Ishikawa (cell line): Measurements from ENCODE around the gene BRD7.

ENCODE experiments used
- CEBPB ChIP-seq: IDR thresholded peaks from 2 replicates; pipeline ENCODE4 v1.6.1; 2012
- CREB1 ChIP-seq: IDR thresholded peaks from 2 replicates; pipeline ENCODE4 v1.6.1; 2012; ENCODE audit warnings: low read depth
- EGR1 ChIP-seq: IDR thresholded peaks from 2 replicates; pipeline ENCODE4 v1.6.1; 2012
- EP300 ChIP-seq: IDR thresholded peaks from 2 replicates; pipeline ENCODE4 v1.6.1; 2012; ENCODE audit warnings: borderline replicate concordance
- FOXM1 ChIP-seq: IDR thresholded peaks from 2 replicates; pipeline ENCODE4 v1.6.1; 2012; ENCODE audit warnings: low read depth, borderline replicate concordance
- NFIC ChIP-seq: IDR thresholded peaks from 2 replicates; pipeline ENCODE4 v1.6.1; 2012
- RAD21 ChIP-seq: IDR thresholded peaks from 2 replicates; pipeline ENCODE4 v1.6.1; 2012; ENCODE audit warnings: low read depth
- TAF1 ChIP-seq: IDR thresholded peaks from 2 replicates; pipeline ENCODE4 v1.6.1; 2012; ENCODE audit warnings: low read depth, mild to moderate bottlenecking
- TCF12 ChIP-seq: IDR thresholded peaks from 2 replicates; pipeline ENCODE4 v1.6.1; 2012; ENCODE audit warnings: low read depth
- TEAD4 ChIP-seq: IDR thresholded peaks from 2 replicates; pipeline ENCODE4 v1.6.1; 2012
- YY1 ChIP-seq: IDR thresholded peaks from 2 replicates; pipeline ENCODE4 v1.6.1; 2012; ENCODE audit warnings: low read depth
- TF ChIP-seq, protein P1 (sequence below): IDR thresholded peaks from 2 replicates; pipeline ENCODE4 v1.6.1; 2012
- TF ChIP-seq, protein P2 (sequence below): IDR thresholded peaks from 2 replicates; pipeline ENCODE4 v1.6.1; 2012; ENCODE audit warnings: low read depth, mild to moderate bottlenecking
- TF ChIP-seq, protein P3 (sequence below): IDR thresholded peaks from 2 replicates; pipeline ENCODE4 v1.6.1; 2012

DNA sequence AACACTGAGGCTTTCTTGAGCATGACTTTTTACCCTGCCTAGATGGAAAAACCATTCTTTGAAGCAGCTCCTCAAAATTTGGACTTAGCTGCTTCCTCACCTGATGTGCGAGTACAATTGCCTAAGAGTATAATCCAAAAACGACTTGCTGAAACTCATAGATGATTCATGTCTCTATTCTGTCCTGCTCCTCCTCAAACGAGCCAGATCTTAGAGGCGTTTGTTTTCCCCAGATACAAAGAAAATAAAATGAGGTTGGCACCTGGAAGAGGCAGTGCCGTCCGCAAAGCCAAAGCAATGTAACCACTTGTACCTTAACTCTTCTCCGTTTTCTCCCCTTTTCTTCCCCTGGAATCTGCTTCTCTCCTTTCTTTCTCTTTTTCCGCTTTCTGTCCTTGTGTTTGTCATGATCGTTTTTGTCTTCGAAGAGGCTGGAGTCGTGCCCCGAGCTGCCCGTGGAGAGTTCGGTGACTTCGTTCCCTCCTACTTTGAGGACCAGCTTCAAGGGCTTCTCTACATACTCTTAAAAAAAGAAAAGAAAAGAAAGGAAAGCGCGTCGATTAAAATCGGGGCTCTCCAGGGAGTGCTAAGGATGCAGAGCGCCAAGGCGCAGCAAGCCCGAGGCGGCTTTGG lies 895 bp downstream of the BRD7 start:
- TF ChIP-seq TAF1 (no peak), YY1 (no peak), EP300 (no peak), CEBPB (no peak), RAD21 (no peak), CREB1 (no peak), TCF12 (no peak), FOXM1 (no peak), NFIC (no peak), EGR1 (no peak), TEAD4 (no peak)
- TF ChIP-seq, protein P1, sequence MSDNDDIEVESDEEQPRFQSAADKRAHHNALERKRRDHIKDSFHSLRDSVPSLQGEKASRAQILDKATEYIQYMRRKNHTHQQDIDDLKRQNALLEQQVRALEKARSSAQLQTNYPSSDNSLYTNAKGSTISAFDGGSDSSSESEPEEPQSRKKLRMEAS = no peak
- TF ChIP-seq, protein P2, sequence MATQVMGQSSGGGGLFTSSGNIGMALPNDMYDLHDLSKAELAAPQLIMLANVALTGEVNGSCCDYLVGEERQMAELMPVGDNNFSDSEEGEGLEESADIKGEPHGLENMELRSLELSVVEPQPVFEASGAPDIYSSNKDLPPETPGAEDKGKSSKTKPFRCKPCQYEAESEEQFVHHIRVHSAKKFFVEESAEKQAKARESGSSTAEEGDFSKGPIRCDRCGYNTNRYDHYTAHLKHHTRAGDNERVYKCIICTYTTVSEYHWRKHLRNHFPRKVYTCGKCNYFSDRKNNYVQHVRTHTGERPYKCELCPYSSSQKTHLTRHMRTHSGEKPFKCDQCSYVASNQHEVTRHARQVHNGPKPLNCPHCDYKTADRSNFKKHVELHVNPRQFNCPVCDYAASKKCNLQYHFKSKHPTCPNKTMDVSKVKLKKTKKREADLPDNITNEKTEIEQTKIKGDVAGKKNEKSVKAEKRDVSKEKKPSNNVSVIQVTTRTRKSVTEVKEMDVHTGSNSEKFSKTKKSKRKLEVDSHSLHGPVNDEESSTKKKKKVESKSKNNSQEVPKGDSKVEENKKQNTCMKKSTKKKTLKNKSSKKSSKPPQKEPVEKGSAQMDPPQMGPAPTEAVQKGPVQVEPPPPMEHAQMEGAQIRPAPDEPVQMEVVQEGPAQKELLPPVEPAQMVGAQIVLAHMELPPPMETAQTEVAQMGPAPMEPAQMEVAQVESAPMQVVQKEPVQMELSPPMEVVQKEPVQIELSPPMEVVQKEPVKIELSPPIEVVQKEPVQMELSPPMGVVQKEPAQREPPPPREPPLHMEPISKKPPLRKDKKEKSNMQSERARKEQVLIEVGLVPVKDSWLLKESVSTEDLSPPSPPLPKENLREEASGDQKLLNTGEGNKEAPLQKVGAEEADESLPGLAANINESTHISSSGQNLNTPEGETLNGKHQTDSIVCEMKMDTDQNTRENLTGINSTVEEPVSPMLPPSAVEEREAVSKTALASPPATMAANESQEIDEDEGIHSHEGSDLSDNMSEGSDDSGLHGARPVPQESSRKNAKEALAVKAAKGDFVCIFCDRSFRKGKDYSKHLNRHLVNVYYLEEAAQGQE = no peak
- TF ChIP-seq, protein P3, sequence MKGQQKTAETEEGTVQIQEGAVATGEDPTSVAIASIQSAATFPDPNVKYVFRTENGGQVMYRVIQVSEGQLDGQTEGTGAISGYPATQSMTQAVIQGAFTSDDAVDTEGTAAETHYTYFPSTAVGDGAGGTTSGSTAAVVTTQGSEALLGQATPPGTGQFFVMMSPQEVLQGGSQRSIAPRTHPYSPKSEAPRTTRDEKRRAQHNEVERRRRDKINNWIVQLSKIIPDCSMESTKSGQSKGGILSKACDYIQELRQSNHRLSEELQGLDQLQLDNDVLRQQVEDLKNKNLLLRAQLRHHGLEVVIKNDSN = no peak
